ENCODE measurements around the gene AP1G2. TPM values are rescaled to one million over a fixed set of nuclear protein-coding genes. Genes with fewer than 3 reads are reported as not detected.
A peak's percentile ranks its signal among the peaks of the same experiment; 100 is the strongest.

Gene AP1G2
- total and polyA plus RNA-seq, 2 of the 13 experiments (the other 11 are each of a cell fraction or from before 2014, with no cell fraction given) = 96.9 to 611 TPM

- TF ChIP-seq, protein P1, sequence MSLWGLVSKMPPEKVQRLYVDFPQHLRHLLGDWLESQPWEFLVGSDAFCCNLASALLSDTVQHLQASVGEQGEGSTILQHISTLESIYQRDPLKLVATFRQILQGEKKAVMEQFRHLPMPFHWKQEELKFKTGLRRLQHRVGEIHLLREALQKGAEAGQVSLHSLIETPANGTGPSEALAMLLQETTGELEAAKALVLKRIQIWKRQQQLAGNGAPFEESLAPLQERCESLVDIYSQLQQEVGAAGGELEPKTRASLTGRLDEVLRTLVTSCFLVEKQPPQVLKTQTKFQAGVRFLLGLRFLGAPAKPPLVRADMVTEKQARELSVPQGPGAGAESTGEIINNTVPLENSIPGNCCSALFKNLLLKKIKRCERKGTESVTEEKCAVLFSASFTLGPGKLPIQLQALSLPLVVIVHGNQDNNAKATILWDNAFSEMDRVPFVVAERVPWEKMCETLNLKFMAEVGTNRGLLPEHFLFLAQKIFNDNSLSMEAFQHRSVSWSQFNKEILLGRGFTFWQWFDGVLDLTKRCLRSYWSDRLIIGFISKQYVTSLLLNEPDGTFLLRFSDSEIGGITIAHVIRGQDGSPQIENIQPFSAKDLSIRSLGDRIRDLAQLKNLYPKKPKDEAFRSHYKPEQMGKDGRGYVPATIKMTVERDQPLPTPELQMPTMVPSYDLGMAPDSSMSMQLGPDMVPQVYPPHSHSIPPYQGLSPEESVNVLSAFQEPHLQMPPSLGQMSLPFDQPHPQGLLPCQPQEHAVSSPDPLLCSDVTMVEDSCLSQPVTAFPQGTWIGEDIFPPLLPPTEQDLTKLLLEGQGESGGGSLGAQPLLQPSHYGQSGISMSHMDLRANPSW (CRISPR knock-in tag; IDR thresholded peaks at IDR 0.05; ENCODE audit: borderline replicate concordance) = no peak
- no peak for TF ChIP-seq MIER2 (CRISPR knock-in tag; IDR thresholded peaks at IDR 0.05)
- TF ChIP-seq DRAP1 (CRISPR knock-in tag; IDR thresholded peaks at IDR 0.05) = 0 out of 2 replicates have a peak, but pooled peaks have one; percentile 9
- peak in 1 of 2 experiments; percentile 41; a peak in 2 of 4 replicates for TF ChIP-seq POLR2A (IDR thresholded peaks at IDR 0.05; ENCODE audit: insufficient read depth in 1 of 2, low read depth in 2 of 2, low read length in 2 of 2)
- no peak for TF ChIP-seq SIX4 (CRISPR knock-in tag; IDR thresholded peaks at IDR 0.05)
- TF ChIP-seq DNMT3B (CRISPR knock-in tag; conservative IDR thresholded peaks at IDR 0.05) = no peak
- TF ChIP-seq, protein P2, sequence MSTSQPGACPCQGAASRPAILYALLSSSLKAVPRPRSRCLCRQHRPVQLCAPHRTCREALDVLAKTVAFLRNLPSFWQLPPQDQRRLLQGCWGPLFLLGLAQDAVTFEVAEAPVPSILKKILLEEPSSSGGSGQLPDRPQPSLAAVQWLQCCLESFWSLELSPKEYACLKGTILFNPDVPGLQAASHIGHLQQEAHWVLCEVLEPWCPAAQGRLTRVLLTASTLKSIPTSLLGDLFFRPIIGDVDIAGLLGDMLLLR (CRISPR knock-in tag; IDR thresholded peaks at IDR 0.05) = 0 out of 2 replicates have a peak, but pooled peaks have one; percentile 11
- TF ChIP-seq PITX1 (CRISPR knock-in tag; IDR thresholded peaks at IDR 0.05) = peak; percentile 62; the same call in 1 of the 2 replicates
- TF ChIP-seq RBFOX2 (IDR thresholded peaks at IDR 0.05; ENCODE audit: low read depth, low read length) = peak; percentile 62
- no peak for TF ChIP-seq ZNF33A (CRISPR knock-in tag; IDR thresholded peaks at IDR 0.05; ENCODE audit: borderline replicate concordance)
- 0 out of 2 replicates have a peak, but pooled peaks have one; percentile 31 for TF ChIP-seq ZNF253 (CRISPR knock-in tag; IDR thresholded peaks at IDR 0.05; ENCODE audit: borderline replicate concordance)
- peak; percentile 79 for TF ChIP-seq AGO1 (IDR thresholded peaks at IDR 0.05; ENCODE audit: low read depth, low read length, poor library complexity, severe bottlenecking)
- no peak for TF ChIP-seq HMGA1 (CRISPR knock-in tag; conservative IDR thresholded peaks at IDR 0.05)
- TF ChIP-seq RXRA (CRISPR knock-in tag; IDR thresholded peaks at IDR 0.05) = peak; percentile 44; the same call in 1 of the 2 replicates
- peak; percentile 31; the same call in 1 of the 2 replicates for TF ChIP-seq ERF (CRISPR knock-in tag; IDR thresholded peaks at IDR 0.05)
- TF ChIP-seq PRPF4 (IDR thresholded peaks at IDR 0.05; ENCODE audit: low read depth, low read length, poor library complexity, severe bottlenecking) = peak; percentile 82
- TF ChIP-seq, protein P3, sequence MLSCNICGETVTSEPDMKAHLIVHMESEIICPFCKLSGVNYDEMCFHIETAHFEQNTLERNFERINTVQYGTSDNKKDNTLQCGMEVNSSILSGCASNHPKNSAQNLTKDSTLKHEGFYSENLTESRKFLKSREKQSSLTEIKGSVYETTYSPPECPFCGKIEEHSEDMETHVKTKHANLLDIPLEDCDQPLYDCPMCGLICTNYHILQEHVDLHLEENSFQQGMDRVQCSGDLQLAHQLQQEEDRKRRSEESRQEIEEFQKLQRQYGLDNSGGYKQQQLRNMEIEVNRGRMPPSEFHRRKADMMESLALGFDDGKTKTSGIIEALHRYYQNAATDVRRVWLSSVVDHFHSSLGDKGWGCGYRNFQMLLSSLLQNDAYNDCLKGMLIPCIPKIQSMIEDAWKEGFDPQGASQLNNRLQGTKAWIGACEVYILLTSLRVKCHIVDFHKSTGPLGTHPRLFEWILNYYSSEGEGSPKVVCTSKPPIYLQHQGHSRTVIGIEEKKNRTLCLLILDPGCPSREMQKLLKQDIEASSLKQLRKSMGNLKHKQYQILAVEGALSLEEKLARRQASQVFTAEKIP (CRISPR knock-in tag; IDR thresholded peaks at IDR 0.05; ENCODE audit: borderline replicate concordance) = no peak
- no peak for TF ChIP-seq GLI4 (CRISPR knock-in tag; IDR thresholded peaks at IDR 0.05; ENCODE audit: borderline replicate concordance)
- TF ChIP-seq PCBP1 (IDR thresholded peaks at IDR 0.05; ENCODE audit: borderline replicate concordance, low read depth, low read length) = peak; percentile 99
These were observed 12.7 kb upstream of the AP1G2 start (continued) for GRCh38 chr14:23580152-23580926.
